D721Med (cell line): Measurements from ENCODE around the gene TMEM117.
"Not testable (repeated sequence)": the region's sequence is repeated elsewhere in the genome, so short reads cannot be mapped to it uniquely, and the experiment has no call there.

Source experiments
- DNase-seq: peaks from one replicate; pipeline ENCODE4 v3.0.0; 2011; ENCODE audit warnings: low spot score; ENCODE audit not compliant: insufficient read length
- FAIRE-seq: peaks from 2 replicates; lab custom pipeline; 2011; peaks lifted over from hg19 to GRCh38; lab: Jason Lieb, UNC
- CTCF ChIP-seq: IDR thresholded peaks from 2 replicates; pipeline ENCODE4 v1.5.1; 2012; ENCODE audit warnings: mild to moderate bottlenecking, control low read depth; ENCODE audit not compliant: insufficient read depth; ENCODE audit errors: missing control alignments

TMEM117 gene

GRCh38 chr12:44245932-44246331 is 410.1 kb downstream of the TMEM117 start:
- DNase-seq, result no peak
- no peak for FAIRE-seq
- TF ChIP-seq CTCF, result no peak

GRCh38 chr12:44246482-44247105 is 410.7 kb downstream of the TMEM117 start:
- FAIRE-seq (no peak), DNase-seq (no peak)
- no peak for TF ChIP-seq CTCF

- FAIRE-seq (no peak), DNase-seq (no peak)
- TF ChIP-seq CTCF, result peak; percentile 16
Measured at GRCh38 chr12:44247588-44247987, 411.7 kb downstream of the TMEM117 start.

GRCh38 chr12:44248436-44248835 is 412.6 kb downstream of the TMEM117 start:
- no peak for FAIRE-seq
- no peak for TF ChIP-seq CTCF

GRCh38 chr12:44250440-44250839 is 414.6 kb downstream of the TMEM117 start:
- not testable (repeated sequence) for DNase-seq, FAIRE-seq

More at GRCh38 chr12:44248436-44248835, 412.6 kb downstream of the TMEM117 start:
- DNase-seq, result no peak

GRCh38 chr12:44253338-44253856 is 417.5 kb downstream of the TMEM117 start:
- no peak for TF ChIP-seq CTCF
- FAIRE-seq (no peak), DNase-seq (no peak)

GRCh38 chr12:44258246-44258645 is 422.4 kb downstream of the TMEM117 start:
- TF ChIP-seq CTCF, result no peak
- DNase-seq, result no peak
- no peak for FAIRE-seq
